Caki2 (cell line): ENCODE results near the gene INSM2. TPM values are rescaled to one million over a fixed set of nuclear protein-coding genes. Genes with fewer than 3 reads are reported as not detected.

Source experiments
- total RNA-seq: library from RNA; depleted of rRNA; stranded (reverse); fragments of >200 nt; shearing (Covaris generic); gene quantifications from 2 replicates; pipeline ENCODE4 v1.2.3, GENCODE V29; 2014; ENCODE audit warnings: low replicate concordance; rRNA removed

Gene INSM2
- total RNA-seq, 1 experiment from 2014 or later: not detected

Other genes with a start within 250 kb of the INSM2 start
- gene PSMA6, start 241.8 kb upstream of the INSM2 start, total RNA-seq: 410 and 417 TPM in 2 replicates
- gene NFKBIA, start 129.4 kb upstream of the INSM2 start, total RNA-seq: 148 and 158 TPM in 2 replicates